Gastroesophageal sphincter (tissue), 4 donors: Measurements from ENCODE around the gene LYSMD2. TPM values are rescaled to one million over a fixed set of nuclear protein-coding genes. Genes with fewer than 3 reads are reported as not detected.
A peak's percentile ranks its signal among the peaks of the same experiment; 100 is the strongest.

Experiments
- ATAC-seq: fragments of 150-250 bp; one replicate; pipeline ENCODE4 v1.9.1; 2016; ENCODE audit warnings: mild to moderate bottlenecking, moderate library complexity
- H3K27ac ChIP-seq, 4 donors: fragments of 200-600 bp; sonication (generic) in 3 of 4; 1 replicate in 3 of 4; 2 replicates in 1 of 4; pipeline ENCODE4 v1.5.1; 2016 to 2019
- H3K27me3 ChIP-seq: fragments of 200-600 bp; sonication (generic); one replicate; pipeline ENCODE4 v1.5.1; 2019
- H3K36me3 ChIP-seq, 2 donors: fragments of 200-600 bp; sonication (generic); one replicate each; pipeline ENCODE4 v1.5.1; 2019; ENCODE audit warnings: control low read depth in 1 of 2
- H3K4me1 ChIP-seq, 3 donors: fragments of 200-600 bp; sonication (generic); 1 replicate in 2 of 3; 2 replicates in 1 of 3; pipeline ENCODE4 v1.5.1; 2016 to 2019; ENCODE audit warnings: control low read depth in 2 of 3
- H3K4me3 ChIP-seq, 2 donors: fragments of 200-600 bp; sonication (generic); one replicate each; pipeline ENCODE4 v1.5.1; 2019; ENCODE audit warnings: mild to moderate bottlenecking in 1 of 2, moderate library complexity in 1 of 2
- H3K9me3 ChIP-seq, 3 donors: fragments of 200-600 bp; sonication (generic); one replicate each; pipeline ENCODE4 v1.5.1; 2017 to 2019; ENCODE audit warnings: control low read depth in 2 of 3
- EP300 ChIP-seq: sonication (generic); formaldehyde crosslinking; IDR thresholded peaks from one replicate; pipeline ENCODE4 v1.6.1; 2017; ENCODE audit warnings: antibody characterized with exemption, mild to moderate bottlenecking
- POLR2A ChIP-seq, 2 donors: fragments of 450-650 bp; IDR thresholded peaks; one replicate each; pipeline ENCODE4 v1.6.1; 2017; ENCODE audit warnings: antibody characterized with exemption in 2 of 2, mild to moderate bottlenecking in 2 of 2, moderate library complexity in 1 of 2
- POLR2AphosphoS5 ChIP-seq: sonication (generic); formaldehyde crosslinking; IDR thresholded peaks from one replicate; pipeline ENCODE4 v1.6.1; 2017; ENCODE audit warnings: antibody characterized with exemption
- WGBS, 2 donors: methylation state at CpG; one replicate each; pipeline ENCODE4 v1.1.5; 2018; ENCODE audit warnings: low coverage in 1 of 2; 5-methylcytosine and 5-hydroxymethylcytosine counted together
- total RNA-seq, 4 donors: library from RNA; depleted of rRNA; stranded (reverse); fragments of >200 nt; gene quantifications; one replicate each; pipeline ENCODE4 v1.1.0, GENCODE V29; 2016
- TF ChIP-seq, protein P1 (sequence below), 4 experiments: fragments of 200-600 bp in 2 of 4; fragments of 450-650 bp in 2 of 4; sonication (generic) in 1 of 4; IDR thresholded peaks; one replicate each; pipeline ENCODE4 v1.5.1; 2017 to 2019; ENCODE audit warnings: antibody characterized with exemption in 4 of 4, mild to moderate bottlenecking in 2 of 4, moderate library complexity in 2 of 4

LYSMD2 gene
- total RNA-seq, 4 donors from 2014 or later = 8.9 to 27.9 (median 14.0) TPM

GRCh38 chr15:51756482-51756881 is 19.0 kb upstream of the LYSMD2 start:
- Histone ChIP-seq H3K4me3 (no peak overlapping the region), H3K36me3 (no peaks in the 10 kb centered on the region), H3K27ac (no peak overlapping the region), H3K27me3 (no peaks in the 10 kb centered on the region), H3K9me3 (no peaks in the 10 kb centered on the region), H3K4me1 (peaks cover 0 to 47% (median 15%) of the 10 kb centered on the region in 3 donors)
- WGBS, 2 donors = 45 to 58% methylated on average over 2 to 4 of the region's 4 CpGs
- no peak for TF ChIP-seq EP300
- TF ChIP-seq, protein P1, sequence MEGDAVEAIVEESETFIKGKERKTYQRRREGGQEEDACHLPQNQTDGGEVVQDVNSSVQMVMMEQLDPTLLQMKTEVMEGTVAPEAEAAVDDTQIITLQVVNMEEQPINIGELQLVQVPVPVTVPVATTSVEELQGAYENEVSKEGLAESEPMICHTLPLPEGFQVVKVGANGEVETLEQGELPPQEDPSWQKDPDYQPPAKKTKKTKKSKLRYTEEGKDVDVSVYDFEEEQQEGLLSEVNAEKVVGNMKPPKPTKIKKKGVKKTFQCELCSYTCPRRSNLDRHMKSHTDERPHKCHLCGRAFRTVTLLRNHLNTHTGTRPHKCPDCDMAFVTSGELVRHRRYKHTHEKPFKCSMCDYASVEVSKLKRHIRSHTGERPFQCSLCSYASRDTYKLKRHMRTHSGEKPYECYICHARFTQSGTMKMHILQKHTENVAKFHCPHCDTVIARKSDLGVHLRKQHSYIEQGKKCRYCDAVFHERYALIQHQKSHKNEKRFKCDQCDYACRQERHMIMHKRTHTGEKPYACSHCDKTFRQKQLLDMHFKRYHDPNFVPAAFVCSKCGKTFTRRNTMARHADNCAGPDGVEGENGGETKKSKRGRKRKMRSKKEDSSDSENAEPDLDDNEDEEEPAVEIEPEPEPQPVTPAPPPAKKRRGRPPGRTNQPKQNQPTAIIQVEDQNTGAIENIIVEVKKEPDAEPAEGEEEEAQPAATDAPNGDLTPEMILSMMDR (IDR thresholded peaks at IDR 0.05) = no peak
- TF ChIP-seq POLR2AphosphoS5 = no peak
- TF ChIP-seq POLR2A (IDR thresholded peaks at IDR 0.05) = no peak
- no peak for ATAC-seq

DNA sequence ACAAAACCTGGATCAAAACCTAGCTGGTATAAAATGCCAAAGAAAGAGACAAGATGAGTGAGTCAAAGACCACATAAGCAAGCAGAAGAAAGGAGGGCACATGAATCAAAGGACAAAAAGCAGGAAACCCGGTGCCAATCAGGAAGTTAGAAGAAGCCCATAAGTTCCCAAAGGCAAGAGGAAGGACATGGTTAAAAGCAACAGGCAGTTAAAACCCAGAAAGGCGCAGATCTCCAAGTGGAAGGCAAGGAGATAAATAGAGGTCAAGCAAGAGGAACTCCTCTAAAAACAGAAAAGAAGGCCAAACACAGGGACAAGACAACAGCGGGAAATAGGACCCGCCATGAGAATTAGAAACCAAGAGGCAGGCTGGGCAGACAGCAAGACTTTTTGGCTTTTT is 18.3 kb upstream of the LYSMD2 start:
- no peaks in the 10 kb centered on the region for H3K9me3 ChIP-seq
- no peak for TF ChIP-seq POLR2AphosphoS5
- no peak for TF ChIP-seq POLR2A (IDR thresholded peaks at IDR 0.05)
- TF ChIP-seq EP300 = no peak
- TF ChIP-seq, protein P1 (IDR thresholded peaks at IDR 0.05) = no peak
- peaks cover 0 to 52% (median 15%) of the 10 kb centered on the region in 3 donors for H3K4me1 ChIP-seq
- no peak for ATAC-seq
- H3K36me3 ChIP-seq = no peaks in the 10 kb centered on the region
- 64 to 68% methylated on average over 4 of the region's 4 CpGs for WGBS, 2 donors
- H3K27ac ChIP-seq = no peak overlapping the region
- no peaks in the 10 kb centered on the region for H3K27me3 ChIP-seq
- no peak overlapping the region for H3K4me3 ChIP-seq

DNA sequence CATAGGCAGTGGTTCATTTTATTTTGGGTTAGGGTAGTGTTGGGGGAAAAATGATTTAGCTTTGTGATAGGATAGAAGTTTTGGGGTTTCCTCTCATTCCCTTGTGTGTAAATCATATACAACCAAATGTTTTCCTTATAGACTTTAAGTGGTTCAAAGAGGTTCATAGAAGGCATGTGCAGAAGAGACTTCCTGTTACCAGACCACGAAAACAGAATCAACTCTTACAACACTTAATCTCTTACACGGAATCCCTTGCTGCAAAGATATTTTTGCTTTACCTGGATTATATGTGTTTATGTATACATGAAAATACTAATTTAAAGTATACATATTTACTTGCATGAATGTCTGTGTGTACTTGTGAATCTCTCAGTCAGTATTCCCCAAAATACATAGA is 16.8 kb upstream of the LYSMD2 start:
- ATAC-seq = no peak
- Histone ChIP-seq H3K36me3 (no peaks in the 10 kb centered on the region), H3K4me1 (peaks cover 0 to 45% (median 15%) of the 10 kb centered on the region in 3 donors), H3K4me3 (no peak overlapping the region), H3K27ac (no peak overlapping the region), H3K27me3 (no peaks in the 10 kb centered on the region), H3K9me3 (no peaks in the 10 kb centered on the region)
- 75 to 88% methylated on average over 2 of the region's 2 CpGs for WGBS, 2 donors
- TF ChIP-seq POLR2AphosphoS5 = no peak

- peak overlapping the region in 2 of 4 donors; percentile 84 to 87 for H3K27ac ChIP-seq
- TF ChIP-seq POLR2AphosphoS5 (no peak), EP300 (no peak), POLR2A (IDR thresholded peaks at IDR 0.05) (no peak)
- TF ChIP-seq, protein P1 (IDR thresholded peaks at IDR 0.05) = no peak
- ATAC-seq = no peak
- H3K36me3 ChIP-seq = no peaks in the 10 kb centered on the region
- 72 to 73% methylated on average over 4 of the region's 5 CpGs for WGBS, 2 donors
- H3K4me3 ChIP-seq = peak overlapping the region in 1 of 2 donors; percentile 82
- H3K27me3 ChIP-seq = no peaks in the 10 kb centered on the region
- H3K9me3 ChIP-seq = no peaks in the 10 kb centered on the region
- H3K4me1 ChIP-seq = peaks cover 0 to 33% (median 5%) of the 10 kb centered on the region in 3 donors
Measured at GRCh38 chr15:51752888-51753287, 15.4 kb upstream of the LYSMD2 start.

- H3K27ac ChIP-seq = peak overlapping the region; percentile 15 to 87 (median 84)
- peak; percentile 68 for ATAC-seq
- no peaks in the 10 kb centered on the region for H3K27me3 ChIP-seq
- peak overlapping the region; percentile 60 to 82 for H3K4me3 ChIP-seq
- TF ChIP-seq, protein P1 (IDR thresholded peaks at IDR 0.05) = no peak
- peak in 1 of 2 donors; percentile 24 for TF ChIP-seq POLR2A (IDR thresholded peaks at IDR 0.05)
- no peaks in the 10 kb centered on the region for H3K9me3 ChIP-seq
- WGBS, 2 donors = 0 to 7% methylated on average over 8 to 16 of the region's 71 CpGs
- H3K36me3 ChIP-seq = no peaks in the 10 kb centered on the region
- peaks cover 0 to 28% (median 5%) of the 10 kb centered on the region in 3 donors for H3K4me1 ChIP-seq
Measured at GRCh38 chr15:51751697-51752683, 14.5 kb upstream of the LYSMD2 start.
